Fibroblast of upper back skin (primary cell): Measurements from ENCODE around the gene DCTN3.
"Not testable (repeated sequence)": the region's sequence is repeated elsewhere in the genome, so short reads cannot be mapped to it uniquely, and the experiment has no call there.

Experiments used
- DNase-seq: peaks from one replicate; pipeline ENCODE4 v3.0.0-alpha.2; 2013

The DCTN3 gene

GRCh38 chr9:34646211-34647083, 26.2 kb upstream of the DCTN3 start, which contains the start of gene GALT:
TSS of gene GALT (plus strand) at chr9:34646675. CDS start at chr9:34646705, 30 bp downstream.
- peak; percentile 83 for DNase-seq

GRCh38 chr9:34644766-34645314, 24.5 kb upstream of the DCTN3 start:
- no peak for DNase-seq

DNA sequence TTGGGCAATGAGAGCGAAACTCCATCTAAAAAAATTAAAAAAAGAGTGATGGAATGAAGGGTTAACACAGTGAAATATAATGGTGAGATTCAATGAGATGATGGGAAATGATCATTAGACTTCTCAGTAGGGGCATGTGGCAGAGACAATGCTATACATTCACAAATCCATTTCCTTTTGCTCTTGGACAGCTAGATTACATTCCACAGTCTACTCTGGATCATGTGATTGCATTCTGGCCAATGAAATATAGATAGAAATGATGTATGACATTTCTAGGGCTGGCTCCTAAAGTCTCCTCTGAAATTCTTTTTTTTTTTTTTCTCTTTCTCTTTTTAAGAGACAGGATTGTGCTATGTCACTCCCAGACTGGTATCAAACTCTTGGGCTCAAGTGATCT, 22.4 kb upstream of the DCTN3 start:
- DNase-seq: peak; percentile 39

- DNase-seq: not testable (repeated sequence)
Measured at GRCh38 chr9:34639322-34639721, 19.0 kb upstream of the DCTN3 start.

- no peak for DNase-seq
Measured at GRCh38 chr9:34638138-34638445, 17.8 kb upstream of the DCTN3 start.

DNA sequence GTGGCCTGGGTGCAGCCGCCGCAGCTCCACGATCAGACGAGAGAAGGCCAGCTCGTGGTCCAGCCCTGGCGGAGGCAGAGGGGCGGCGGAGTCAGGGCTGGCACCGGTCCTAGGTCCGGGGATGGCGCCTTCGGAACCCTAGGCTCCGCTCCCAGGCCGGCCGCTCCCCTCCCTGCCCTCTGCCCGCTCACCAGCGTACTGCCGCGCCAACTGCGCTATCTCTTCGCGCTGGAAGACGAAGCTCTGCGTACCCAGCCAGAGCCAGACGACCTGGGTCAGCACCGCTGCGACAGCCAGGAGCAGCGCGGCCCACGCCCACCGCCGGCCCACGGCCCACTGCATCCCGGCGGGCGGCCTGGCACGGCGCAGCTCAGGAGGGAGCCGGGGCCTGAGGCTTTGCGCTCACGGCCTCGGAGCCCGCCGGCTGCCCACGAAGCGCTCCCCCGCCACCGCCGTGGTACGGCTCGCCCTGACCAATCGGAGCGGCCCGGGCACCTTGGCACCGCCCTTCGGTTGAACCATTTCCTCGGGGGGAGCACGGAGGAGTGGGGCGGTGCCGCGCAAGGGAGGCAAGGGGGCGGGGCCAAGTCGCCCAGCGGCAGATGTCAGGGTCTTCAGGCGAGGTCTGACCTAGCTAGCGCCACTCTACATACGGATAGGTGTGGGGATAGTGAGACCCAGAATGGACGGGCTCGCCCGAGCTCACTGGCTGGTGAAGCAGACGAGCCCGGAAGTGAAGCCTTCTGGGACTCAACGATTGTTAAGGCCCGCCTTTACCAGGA, 17.3 kb upstream of the DCTN3 start, which contains the start of gene SIGMAR1:
SIGMAR1 (minus strand) TSS at position 432 of the 782 bp plus-strand sequence; CDS start at position 342, 90 bp downstream.
- DNase-seq: peak; percentile 91

GRCh38 chr9:34636791-34637355, 16.6 kb upstream of the DCTN3 start:
- DNase-seq: peak; percentile 24

- no peak for DNase-seq
Measured at GRCh38 chr9:34635556-34635955, 15.3 kb upstream of the DCTN3 start.

GRCh38 chr9:34634551-34635248, 14.4 kb upstream of the DCTN3 start:
- DNase-seq: no peak

GRCh38 chr9:34633851-34634550, 13.7 kb upstream of the DCTN3 start:
- DNase-seq: peak; percentile 63

- no peak for DNase-seq
Measured at GRCh38 chr9:34633166-34633565, 12.9 kb upstream of the DCTN3 start.

DNA sequence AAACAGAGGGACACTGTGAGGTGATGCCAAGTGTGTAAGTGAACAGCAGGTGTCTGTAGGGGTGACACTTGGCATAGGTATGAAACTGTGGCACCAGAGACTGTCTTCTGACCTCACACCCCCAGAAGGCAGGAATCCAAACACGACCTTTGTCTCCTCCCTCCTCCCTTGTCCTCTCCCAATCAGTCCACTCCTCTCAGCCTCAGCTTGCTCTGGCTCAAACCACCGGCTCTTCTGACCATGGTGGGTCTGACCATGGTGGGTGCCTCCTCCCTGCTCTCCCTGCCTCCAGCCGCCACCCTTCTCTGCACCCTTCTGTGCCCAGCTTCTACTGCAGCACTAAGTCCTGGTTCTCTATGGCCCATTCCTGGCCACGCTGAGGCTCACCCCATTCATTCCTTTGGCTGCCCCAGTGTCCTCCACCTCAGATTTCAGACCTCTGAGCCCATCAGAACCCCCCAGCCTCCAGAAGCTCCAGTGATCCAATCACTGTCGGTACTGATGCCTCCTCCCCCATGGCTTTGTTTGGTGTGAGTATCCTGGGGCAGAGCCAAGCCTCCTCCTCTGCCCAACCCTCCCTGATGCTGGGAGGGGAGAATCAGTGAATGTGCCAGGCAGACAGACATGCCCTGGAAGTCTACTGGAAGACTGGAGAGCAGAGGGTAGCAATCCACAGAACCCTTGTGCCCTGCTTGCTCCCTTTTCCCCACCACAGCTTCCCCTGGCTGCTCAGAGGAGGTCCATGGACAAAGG, 10.3 kb upstream of the DCTN3 start:
- DNase-seq: no peak

DNA sequence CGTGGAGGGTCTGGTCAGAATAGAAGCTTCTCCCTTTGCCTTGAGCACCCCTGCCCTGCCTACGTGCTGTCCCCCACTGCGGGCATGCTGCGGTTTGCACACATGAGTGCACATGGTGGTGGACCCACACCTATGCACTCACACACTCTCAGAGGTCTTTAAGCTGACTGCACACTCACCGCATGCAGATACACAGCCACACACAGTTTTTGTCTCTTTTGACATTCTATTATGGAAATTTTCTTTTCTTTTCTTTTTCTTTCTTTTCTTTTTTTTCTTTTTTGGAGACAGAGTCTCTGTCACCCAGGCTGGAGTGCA, 9.2 kb upstream of the DCTN3 start:
- no peak for DNase-seq

DNA sequence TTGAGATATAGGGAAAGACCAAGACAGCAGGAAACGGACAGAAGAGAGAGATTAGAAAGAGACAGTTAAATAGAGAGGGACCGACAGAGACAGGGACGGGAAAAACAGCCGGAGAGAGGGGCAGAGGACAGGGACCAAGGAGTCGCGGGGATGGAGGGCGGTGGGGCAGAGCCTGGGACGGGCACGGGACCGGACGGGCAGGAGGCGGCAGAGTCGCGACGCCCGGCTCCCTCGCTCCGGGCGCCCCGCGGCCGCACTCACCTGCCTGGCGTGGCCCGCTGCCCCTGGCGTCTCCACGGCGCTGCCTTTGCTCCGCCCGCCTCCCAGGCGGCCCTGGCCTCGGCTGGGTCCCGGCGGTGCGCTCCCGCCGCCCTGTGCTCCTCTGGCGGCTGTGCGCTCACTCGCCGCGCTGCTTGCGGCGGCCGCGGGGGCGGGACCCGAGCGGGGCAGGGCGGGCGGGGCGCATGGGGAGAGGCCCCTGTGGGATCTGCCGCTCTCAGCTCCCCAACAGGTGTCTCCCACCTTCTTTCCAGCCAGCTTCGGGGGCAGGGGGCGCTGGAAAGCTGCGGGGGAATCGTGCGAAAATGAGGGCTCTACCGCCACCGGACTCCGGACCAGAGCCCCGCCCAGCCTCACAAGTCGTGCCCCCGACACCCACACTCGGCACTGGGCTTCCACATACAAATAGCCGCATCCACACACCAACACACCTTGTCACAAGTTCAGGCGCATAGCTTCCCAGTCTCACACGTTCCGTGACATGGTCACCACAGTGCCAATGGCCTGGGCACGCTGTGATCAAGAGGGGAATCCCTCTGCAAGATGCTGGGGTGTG, 8.6 kb upstream of the DCTN3 start, which contains the start of gene ARID3C:
ARID3C (minus strand) TSS at position 411 of the 835 bp plus-strand sequence. CDS start 1,052 bp downstream, outside the sequence.
- no peak for DNase-seq

DNA sequence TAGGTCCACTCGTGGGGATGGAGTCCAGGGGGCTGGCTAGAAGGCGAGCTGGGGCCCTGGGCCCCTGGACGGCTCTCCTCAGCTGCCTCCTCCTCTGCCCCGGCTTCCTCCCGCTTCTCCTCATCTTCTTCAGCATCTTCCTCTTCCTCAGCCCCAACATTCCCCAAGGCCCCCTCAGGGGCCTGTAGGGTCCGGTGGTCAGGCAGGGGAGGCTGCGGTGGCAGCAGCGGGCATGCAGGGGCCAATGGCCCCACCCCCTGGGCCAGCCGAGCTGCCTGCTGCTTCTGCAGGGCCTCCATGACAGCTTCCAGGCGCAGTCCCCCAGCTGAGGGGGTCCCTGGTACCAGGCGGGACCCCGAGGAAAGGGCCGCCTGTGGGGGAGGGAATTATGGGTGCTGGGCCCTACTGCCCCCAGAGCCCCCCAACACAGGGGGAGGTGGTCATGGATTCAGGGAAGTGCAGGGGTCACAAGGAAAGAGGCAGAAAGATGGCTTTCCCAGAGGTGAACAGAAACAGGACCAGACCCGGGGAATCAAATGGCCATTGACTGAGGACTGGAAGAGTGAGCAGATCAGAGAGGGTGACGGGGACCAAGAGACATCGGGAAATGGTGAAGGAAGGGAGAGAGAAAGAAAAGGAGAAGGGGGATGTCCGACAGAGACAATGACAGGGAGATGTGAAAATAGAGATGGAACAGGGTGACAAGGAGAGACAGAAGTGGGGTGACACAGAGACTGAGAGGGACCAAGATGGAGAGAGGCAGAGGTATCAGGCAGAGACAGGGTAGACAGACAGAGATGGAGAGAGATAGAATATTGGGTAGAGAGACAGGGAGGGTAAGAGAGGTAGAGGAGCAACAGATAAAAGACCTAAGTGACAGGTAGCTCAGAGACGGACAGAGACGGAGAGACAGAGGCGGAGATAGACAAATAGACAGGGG, 7.7 kb upstream of the DCTN3 start:
- no peak for DNase-seq

DNA sequence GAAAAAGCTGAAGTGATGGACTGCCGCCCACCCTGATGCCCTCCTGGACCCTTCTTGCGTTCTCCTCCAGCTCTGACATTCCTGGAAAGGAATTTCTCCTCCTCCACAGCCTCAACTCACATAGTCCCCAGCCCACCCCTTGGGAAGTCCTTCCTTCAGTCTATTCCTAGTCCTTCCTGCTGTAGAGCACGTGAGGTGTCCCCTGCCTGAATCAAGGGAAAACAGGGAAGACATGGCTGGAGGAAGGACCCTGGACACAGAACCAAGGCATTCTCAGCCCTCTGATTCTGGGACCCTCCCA, 4.8 kb upstream of the DCTN3 start:
- DNase-seq: no peak

DNA sequence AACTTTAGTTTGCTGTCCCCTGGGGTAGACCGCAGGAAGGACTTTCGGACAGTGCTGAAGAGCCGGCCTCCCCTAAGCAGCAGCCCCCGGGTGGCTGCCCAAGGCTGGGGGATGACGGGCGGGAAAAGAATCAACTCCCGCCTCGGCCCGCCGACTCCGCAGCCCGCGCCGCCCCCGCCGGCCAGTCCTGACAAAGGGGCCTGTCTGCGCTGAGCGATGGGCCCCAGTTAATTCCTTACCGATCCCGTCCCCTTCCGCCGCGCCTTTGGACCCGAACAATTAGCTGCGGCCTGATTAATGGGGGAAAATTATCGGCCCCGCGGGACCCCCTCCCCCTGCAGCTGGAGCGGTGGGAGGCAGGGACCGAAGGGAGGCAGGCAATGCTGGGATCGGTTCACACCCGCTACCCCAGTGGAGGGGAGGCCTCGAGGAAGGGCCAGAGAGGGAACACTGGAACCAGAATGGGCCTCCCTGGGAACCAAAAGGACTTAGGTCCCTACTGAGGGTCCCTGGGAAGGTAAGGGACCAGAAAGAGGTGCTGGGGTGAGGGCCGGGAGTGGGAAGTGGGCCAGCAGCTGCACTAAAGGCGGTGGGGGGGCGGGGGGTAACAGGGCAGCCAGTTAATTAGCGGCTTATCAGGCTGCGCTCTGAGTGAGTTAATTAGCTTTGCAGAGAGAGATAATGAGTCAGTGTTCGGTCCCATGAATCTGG, 4.3 kb upstream of the DCTN3 start:
- DNase-seq: no peak

DNA sequence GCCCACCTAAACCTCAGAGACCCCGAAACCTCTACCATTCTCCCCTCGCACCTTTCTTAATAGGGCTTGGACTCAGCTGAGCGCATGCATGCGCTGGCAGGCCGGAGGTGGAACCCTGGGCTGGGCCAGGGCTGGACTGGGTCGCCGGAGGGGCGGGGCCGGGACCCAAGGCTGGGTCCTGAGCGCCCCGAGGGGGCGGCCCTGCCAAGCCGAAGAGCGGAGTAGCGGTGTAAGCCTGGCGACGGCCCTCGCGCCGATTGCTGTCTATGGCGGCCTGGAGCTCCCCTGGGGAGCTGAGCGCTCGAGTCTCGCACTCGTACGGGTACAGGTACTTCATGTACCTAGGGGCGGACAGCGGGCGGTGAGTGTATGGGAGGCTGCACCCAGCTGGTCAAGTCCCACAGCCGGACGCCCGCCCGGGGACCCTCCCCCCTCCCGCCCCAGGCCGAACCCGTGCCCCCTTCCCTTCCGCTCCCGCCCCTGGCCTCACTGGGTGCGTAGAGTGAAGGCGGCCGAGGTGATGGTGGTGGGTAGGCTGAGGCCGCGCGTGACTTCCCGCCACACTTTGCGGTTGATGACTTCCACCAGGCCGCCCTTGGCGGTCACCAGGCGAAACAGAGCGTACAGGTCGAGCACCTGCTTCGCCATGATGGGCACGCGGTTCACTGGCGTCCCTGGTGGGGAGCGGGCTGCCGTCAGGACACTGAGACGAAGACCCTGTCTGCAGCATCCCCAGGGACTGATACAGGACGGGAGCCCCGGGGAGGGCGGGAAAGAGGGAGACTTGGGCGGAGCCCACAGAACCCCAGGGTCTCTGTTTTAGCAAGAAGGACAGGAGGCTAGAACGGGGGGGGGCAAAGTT, 3.3 kb upstream of the DCTN3 start:
- no peak for DNase-seq
